A673 (cell line): Measurements from ENCODE around the gene P2RY11.

Experiments used
- CTCF ChIP-seq: fragments of 300-800, 200-600 bp; sonication (generic); conservative IDR thresholded peaks from 2 replicates; pipeline ENCODE4 v1.5.1; 2017; ENCODE audit warnings: low read depth, mild to moderate bottlenecking, antibody characterized with exemption, low read length, moderate library complexity, mixed read lengths
- EZH2 ChIP-seq: fragments of 200-600 bp; sonication (generic); IDR thresholded peaks from 2 replicates; pipeline ENCODE4 v1.6.1; 2017; ENCODE audit warnings: borderline replicate concordance, low read depth, mild to moderate bottlenecking, mixed read lengths, antibody characterized with exemption, low read length; ENCODE audit not compliant: poor library complexity, severe bottlenecking

GRCh38 chr19:10122045-10122444 is 10.6 kb downstream of the P2RY11 start:
- TF ChIP-seq CTCF (no peak), EZH2 (no peak)
